HEK293T (cell line): Measurements from ENCODE around the gene SERGEF.

Source experiments
- CTCF ChIA-PET: fragments of 350-600 bp; formaldehyde crosslinking; extraction: SDS; loops from one replicate; lab custom pipeline; 2021; ENCODE audit warnings: antibody characterized with exemption, inconsistent platforms; lab: Yijun Ruan, JAX
- POLR2A ChIA-PET: fragments of 350-600 bp; formaldehyde crosslinking; extraction: SDS; loops from one replicate; lab custom pipeline; 2020; ENCODE audit warnings: antibody characterized with exemption, inconsistent platforms; lab: Yijun Ruan, JAX
- DNase-seq: peaks from one replicate; pipeline ENCODE4 v3.0.0; 2012; ENCODE audit warnings: mixed read lengths; ENCODE audit errors: extremely low spot score
- ARNT ChIP-seq: fragments of 450-650 bp; IDR thresholded peaks from 2 replicates; pipeline ENCODE4 v1.6.1; 2017; ENCODE audit warnings: mild to moderate bottlenecking
- BHLHE40 ChIP-seq: fragments of 450-650 bp; IDR thresholded peaks from 2 replicates; pipeline ENCODE4 v1.6.1; 2016; ENCODE audit warnings: mild to moderate bottlenecking, moderate library complexity, borderline replicate concordance
- CTBP1 ChIP-seq: fragments of 450-650 bp; IDR thresholded peaks from 2 replicates; pipeline ENCODE4 v1.6.1; 2016; ENCODE audit warnings: borderline replicate concordance
- ELF4 ChIP-seq: fragments of 450-650 bp; IDR thresholded peaks from 2 replicates; pipeline ENCODE4 v1.6.1; 2017; ENCODE audit warnings: antibody characterized with exemption
- FOXA1 ChIP-seq: fragments of 450-650 bp; IDR thresholded peaks from 2 replicates; pipeline ENCODE4 v1.6.1; 2016; ENCODE audit warnings: mild to moderate bottlenecking
- FOXK2 ChIP-seq: fragments of 450-650 bp; IDR thresholded peaks from 2 replicates; pipeline ENCODE4 v1.6.1; 2016; ENCODE audit warnings: mild to moderate bottlenecking
- FOXM1 ChIP-seq: fragments of 450-650 bp; IDR thresholded peaks from 2 replicates; pipeline ENCODE4 v1.6.1; 2017; ENCODE audit warnings: mild to moderate bottlenecking, borderline replicate concordance
- HDGF ChIP-seq: fragments of 450-650 bp; IDR thresholded peaks from 2 replicates; pipeline ENCODE4 v1.6.1; 2017; ENCODE audit warnings: antibody characterized with exemption, borderline replicate concordance
- L3MBTL2 ChIP-seq: fragments of 450-650 bp; conservative IDR thresholded peaks from 2 replicates; pipeline ENCODE4 v1.6.1; 2016; ENCODE audit warnings: mild to moderate bottlenecking
- LEF1 ChIP-seq: fragments of 450-650 bp; IDR thresholded peaks from 2 replicates; pipeline ENCODE4 v1.6.1; 2017; ENCODE audit warnings: mild to moderate bottlenecking, borderline replicate concordance
- NFRKB ChIP-seq: fragments of 450-650 bp; IDR thresholded peaks from 2 replicates; pipeline ENCODE4 v1.6.1; 2016; ENCODE audit warnings: mild to moderate bottlenecking, moderate library complexity
- SP1 ChIP-seq: fragments of 450-650 bp; IDR thresholded peaks from 2 replicates; pipeline ENCODE4 v1.6.1; 2017
- SUZ12 ChIP-seq: fragments of 450-650 bp; IDR thresholded peaks from 2 replicates; pipeline ENCODE4 v1.6.1; 2016; ENCODE audit warnings: mild to moderate bottlenecking
- TARDBP ChIP-seq: fragments of 450-650 bp; IDR thresholded peaks from 2 replicates; pipeline ENCODE4 v1.6.1; 2016
- ZNF384 ChIP-seq: fragments of 450-650 bp; IDR thresholded peaks from 2 replicates; pipeline ENCODE4 v1.6.1; 2016
- TF ChIP-seq, protein P1 (sequence below): fragments of 450-650 bp; IDR thresholded peaks from 2 replicates; pipeline ENCODE4 v1.6.1; 2016

Gene SERGEF

DNA sequence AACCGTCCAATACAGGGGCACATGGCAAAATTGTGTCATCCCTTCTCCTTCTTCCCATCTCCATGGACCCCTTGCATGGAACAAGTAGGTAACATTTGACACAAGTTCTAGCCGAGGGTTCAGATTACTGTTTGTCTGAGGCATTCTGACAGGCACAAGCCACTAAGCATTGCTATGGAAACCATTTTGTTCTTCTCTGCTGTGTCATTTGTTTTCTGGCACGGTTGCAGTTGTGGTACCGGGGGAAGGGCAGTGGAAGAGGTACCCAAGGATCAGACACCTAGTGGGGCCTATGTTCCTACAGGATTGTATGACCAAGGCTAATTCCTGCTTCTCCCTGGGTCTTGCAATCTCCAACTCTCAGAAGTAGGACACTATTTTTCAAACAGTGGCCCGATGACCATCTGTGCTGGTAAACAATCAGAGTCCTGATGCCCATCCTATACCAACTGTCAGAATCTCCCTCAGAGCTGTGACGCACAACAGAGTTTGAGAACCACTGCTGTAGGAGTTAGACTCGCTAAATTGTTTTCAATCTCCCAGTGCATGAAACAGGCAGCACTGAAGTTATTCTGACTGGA is 209.0 kb downstream of the SERGEF start:
- ChIA-PET CTCF (no interaction called here), POLR2A (no interaction called here)
- DNase-seq: no peak
- TF ChIP-seq BHLHE40: no peak
- TF ChIP-seq HDGF: no peak
- no peak for TF ChIP-seq SP1
- no peak for TF ChIP-seq ZNF384
- no peak for TF ChIP-seq FOXA1
- no peak for TF ChIP-seq L3MBTL2
- TF ChIP-seq TARDBP: no peak
- no peak for TF ChIP-seq NFRKB
- TF ChIP-seq LEF1: no peak
- no peak for TF ChIP-seq ELF4
- no peak for TF ChIP-seq ARNT
- no peak for TF ChIP-seq SUZ12
- TF ChIP-seq FOXK2: no peak
- TF ChIP-seq FOXM1: no peak
- TF ChIP-seq CTBP1: no peak
- TF ChIP-seq, protein P1, sequence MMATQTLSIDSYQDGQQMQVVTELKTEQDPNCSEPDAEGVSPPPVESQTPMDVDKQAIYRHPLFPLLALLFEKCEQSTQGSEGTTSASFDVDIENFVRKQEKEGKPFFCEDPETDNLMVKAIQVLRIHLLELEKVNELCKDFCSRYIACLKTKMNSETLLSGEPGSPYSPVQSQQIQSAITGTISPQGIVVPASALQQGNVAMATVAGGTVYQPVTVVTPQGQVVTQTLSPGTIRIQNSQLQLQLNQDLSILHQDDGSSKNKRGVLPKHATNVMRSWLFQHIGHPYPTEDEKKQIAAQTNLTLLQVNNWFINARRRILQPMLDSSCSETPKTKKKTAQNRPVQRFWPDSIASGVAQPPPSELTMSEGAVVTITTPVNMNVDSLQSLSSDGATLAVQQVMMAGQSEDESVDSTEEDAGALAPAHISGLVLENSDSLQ: no peak

DNA sequence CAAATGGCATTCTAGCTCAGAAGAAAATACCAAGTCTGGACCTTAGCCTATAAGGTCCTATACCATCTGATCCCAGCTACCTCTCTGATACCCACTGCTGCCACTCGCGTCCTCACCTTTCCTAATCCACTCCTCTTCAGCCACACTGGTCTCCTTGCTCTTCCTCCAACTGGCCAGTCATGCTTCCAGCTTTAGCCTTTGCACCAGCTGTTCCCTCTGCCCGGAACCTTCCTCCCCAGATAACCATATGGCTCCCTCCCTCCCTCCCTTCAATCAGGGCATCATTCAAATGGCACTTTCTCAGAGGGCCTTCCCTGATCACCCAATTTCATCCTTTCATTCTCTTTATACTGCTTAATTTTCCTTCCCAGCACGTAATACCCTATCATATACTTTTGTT is 210.4 kb downstream of the SERGEF start:
- POLR2A ChIA-PET: no interaction called here
- CTCF ChIA-PET: interaction anchor here (1.0 kb wide), 1 partner anchor 10 kb away, joined by 3 read pairs; no protein-coding TSS in a partner anchor
- no peak for DNase-seq
- no peak for TF ChIP-seq ARNT

DNA sequence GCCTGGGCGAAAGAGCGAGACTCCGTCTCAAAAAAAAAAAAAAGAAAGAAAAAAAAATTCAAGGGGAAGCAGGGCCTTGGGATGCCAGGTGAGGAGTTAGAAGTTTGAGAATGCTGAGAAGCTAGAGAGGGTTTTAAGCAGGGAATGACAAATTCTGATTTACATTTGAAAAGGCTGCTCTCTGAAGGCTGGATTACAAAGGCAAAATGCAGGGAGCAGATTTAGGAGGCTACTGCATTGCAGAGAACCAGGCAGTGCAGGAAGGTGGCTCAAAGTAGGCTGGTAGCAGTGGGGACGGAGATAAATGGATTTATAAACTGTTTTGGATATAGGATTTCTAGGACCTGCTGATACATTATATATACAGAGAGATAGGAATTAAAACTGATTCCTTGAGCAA is 211.7 kb downstream of the SERGEF start:
- ChIA-PET CTCF (no interaction called here), POLR2A (no interaction called here)
- TF ChIP-seq, protein P1: no peak
- TF ChIP-seq NFRKB: no peak
- no peak for TF ChIP-seq LEF1
- DNase-seq: no peak

DNA sequence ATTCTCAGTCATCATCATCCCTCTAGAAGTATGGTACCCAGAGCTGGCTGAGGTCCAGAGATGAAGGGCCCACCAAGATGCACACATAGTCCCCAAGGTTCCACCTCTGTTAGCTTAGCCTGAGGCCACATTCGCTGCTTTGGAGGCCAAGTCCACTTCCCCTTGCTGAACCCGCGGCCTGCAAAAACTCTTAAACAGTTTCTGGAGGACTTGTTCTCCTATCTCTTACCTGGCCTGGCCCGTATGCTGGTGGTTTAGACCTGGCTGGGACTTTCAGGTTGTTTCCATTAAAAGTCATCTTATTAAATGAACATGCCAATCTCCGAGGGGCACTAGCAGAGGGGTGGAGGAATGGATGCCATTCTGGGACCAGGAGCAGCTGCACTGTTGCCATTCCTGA is 213.7 kb downstream of the SERGEF start:
- ChIA-PET CTCF (no interaction called here), POLR2A (no interaction called here)
- DNase-seq: no peak
- TF ChIP-seq, protein P1: no peak
- no peak for TF ChIP-seq FOXK2
- TF ChIP-seq CTBP1: no peak
- no peak for TF ChIP-seq ELF4
- TF ChIP-seq HDGF: no peak
- TF ChIP-seq BHLHE40: no peak
- no peak for TF ChIP-seq LEF1
- no peak for TF ChIP-seq ARNT
- TF ChIP-seq SP1: no peak

DNA sequence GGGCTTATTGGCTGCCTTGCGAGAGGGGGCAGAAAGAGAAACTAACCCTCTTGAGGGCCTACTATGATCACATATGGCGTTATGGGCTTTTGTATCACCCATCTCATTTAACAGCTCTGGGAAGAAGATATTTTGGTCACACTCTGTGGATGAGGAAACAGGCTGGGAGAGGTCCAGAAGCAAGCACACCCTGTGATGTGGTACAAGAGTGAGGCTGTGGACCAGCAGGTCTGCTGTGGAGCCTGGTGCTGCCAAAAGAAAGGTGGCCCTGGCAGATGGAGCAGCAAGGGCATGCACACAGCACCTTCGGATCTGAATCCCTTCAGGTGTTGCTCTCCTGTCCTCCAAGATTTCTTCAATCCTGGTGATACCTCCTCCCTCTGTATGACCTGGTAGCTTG is 214.1 kb downstream of the SERGEF start:
- no peak for DNase-seq
- ChIA-PET POLR2A (no interaction called here), CTCF (no interaction called here)
- TF ChIP-seq ZNF384 (no peak), FOXM1 (no peak), ARNT (no peak), ELF4 (no peak), LEF1 (no peak), FOXA1 (no peak), L3MBTL2 (no peak), BHLHE40 (no peak), HDGF (no peak), SP1 (no peak), SUZ12 (no peak), FOXK2 (no peak), NFRKB (no peak), CTBP1 (no peak), TARDBP (no peak)
- TF ChIP-seq, protein P1: no peak

DNA sequence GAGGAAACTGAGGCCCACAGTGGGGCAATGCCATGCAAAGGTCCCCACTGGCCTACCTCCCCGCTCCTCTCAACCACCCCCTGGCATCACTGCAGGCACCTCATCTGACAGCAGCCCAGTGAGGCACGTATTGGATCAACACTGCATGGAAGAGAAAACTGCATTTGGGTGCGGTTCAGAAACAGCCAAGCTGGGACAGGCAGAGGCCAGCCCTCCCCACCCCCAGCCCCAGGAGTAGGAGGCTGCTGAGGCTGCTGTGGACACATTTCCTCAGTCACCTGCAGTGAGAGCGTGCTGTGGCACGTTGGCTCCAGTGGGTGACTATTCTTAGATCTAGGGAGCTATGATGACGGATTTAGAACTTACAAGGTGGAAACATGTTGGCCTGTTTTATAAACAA is 214.6 kb downstream of the SERGEF start:
- DNase-seq: no peak
- TF ChIP-seq, protein P1: no peak
- no peak for TF ChIP-seq LEF1
- TF ChIP-seq CTBP1: no peak
- TF ChIP-seq NFRKB: no peak
- TF ChIP-seq FOXK2: no peak
- TF ChIP-seq TARDBP: no peak
- no peak for TF ChIP-seq ARNT
- TF ChIP-seq FOXM1: no peak
- TF ChIP-seq ZNF384: no peak
- TF ChIP-seq HDGF: no peak
- TF ChIP-seq ELF4: no peak
- TF ChIP-seq BHLHE40: no peak
- no peak for TF ChIP-seq SUZ12
- no peak for TF ChIP-seq FOXA1
- ChIA-PET POLR2A (no interaction called here), CTCF (no interaction called here)
